NCI-H146 (cell line): ENCODE data around the gene FEM1B.
"Not testable (repeated sequence)": the region's sequence is repeated elsewhere in the genome, so short reads cannot be mapped to it uniquely, and the experiment has no call there.

ENCODE experiments used
- DNase-seq: peaks from one replicate; lab custom pipeline; 2025; lab: John Stamatoyannopoulos, UW

Gene FEM1B

DNA sequence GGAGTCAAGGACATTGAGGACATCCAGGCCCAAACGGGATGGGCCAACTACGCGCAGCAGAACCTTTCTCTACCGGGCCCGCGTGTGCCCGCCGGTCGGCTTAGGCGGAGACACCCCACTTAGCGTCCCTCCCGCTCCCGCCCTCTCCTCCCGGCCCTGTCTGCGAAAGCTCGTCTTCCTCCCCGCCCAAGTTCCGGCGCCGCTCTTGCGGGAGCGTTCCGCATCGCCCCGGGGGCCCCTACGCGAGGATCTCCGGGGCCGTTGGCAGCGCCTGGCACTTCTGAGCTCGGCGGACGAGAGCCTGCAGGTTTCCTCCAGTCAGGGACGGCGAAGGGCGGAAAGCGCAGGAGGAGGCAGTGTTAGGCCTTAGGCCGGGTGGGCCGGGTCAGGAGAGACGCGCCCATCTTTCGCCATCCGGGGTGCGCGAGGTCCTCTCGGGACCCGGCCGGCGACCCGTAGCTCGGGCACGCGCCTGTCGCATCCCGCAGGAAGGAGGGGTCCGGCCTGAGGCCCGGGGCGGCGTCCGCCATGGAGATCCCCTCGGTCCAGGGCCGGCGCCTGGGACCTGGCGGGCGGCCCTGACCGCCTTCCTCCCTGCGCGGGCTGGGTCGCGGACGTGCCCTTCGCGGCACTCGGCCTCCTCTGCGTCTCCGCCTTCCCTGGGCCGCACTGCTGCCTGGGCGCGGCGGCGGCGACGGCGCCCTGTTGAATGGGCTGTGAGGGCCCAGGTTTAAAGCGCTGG, at the start of gene FEM1B:
TSS of gene FEM1B (plus strand) at position 143 of the 742 bp plus-strand sequence. CDS start 673 bp downstream, outside the sequence.
- peak; percentile 88 for DNase-seq

DNA sequence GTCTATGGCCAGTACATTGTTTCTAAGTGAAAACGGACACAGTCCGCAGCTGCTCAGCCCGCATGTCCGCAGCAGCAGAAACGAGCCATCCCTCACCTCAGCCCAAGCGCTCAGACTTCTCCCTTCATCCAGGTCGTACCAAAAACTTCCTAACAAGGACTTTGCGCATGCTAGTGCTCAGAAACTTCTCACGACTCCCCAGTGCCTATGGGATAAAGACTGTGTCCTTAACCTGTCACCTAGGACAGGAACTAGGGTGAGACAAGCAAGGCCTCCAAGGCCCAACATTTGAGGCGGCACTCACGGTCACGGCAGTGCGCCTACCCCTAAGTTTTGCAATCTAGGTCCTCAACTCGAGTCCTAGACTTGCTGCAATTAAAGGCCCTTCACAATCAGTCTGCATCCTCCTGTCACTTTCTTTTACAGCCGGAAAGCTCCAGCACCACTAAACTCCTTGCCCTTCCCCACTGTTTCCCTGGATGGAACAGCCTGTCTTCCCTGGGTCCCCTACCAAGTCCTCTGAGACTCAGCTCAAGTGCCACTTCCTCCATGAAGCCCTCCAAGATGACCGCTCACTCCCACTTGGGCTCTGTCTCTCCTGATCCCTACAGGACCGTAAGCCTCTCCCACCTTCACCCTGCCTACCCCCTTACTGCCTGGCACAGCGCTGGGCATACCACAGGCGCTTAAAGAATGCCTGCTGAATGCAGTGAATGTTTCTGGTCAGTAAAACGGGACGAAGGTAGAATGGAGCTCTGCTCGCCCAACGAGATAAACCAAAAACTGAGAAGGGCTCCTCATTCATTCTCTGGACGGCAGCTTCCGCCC, 49.2 kb upstream of the FEM1B start:
- DNase-seq = peak; percentile 10

DNA sequence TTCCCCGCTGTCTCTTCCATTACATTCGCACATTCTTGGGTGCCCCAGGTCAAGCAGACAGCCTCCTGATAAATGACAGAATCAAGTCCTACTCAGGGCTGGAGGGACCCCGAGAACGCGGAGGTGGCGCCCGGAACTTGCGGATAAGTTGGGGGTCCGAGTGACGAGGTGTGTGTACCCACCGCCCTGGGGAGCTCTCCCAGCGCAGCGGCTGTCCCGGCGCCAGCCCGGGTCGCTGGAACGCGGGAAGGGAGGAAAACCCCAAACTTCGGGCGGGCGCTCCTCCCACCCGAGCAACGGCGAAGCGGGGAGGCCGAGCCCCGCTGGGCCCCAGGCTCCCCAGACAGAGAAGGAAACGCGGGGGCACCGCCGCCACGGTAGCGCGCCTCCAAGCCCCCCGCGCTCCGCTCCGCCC, 48.6 kb upstream of the FEM1B start:
- DNase-seq = no peak

DNA sequence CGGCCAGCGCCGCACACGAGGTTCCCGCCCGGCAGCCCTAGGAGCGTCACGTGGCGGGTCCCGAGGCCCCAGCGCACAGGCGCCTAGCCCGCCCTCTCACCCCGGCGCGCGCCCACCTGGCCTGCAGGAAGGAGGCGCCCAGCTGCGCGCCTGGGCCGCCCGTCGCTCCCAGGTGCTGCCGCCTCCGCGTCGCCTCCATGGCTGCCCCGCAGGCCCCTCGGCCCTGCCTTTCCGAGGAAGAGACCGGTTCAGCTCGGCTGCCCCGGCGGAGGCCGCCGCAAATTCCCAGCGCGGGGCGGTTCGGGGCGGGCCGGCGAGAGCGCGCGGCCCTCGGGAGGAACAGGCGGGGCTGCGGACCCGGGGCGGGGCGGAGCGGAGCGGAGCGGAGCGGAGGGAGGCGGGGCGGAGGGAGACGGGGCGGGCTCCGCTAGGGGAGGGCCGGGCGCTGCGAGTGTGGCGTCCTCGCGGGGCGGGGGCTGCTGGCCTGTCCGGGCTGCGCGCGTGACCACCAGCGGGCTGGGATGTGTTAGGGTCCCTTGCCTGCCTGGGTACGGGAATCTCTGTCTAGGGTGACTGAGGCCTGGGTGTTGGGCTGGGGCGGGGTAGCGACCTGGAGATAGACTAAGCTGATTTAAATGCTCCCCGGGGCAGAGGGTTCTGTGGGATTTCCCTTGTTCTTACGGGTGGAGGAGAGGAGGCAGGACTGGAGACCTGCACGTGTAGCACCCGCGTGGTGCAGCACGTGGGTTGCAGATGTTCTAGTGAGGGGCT, 48.0 kb upstream of the FEM1B start, which contains the start of gene CLN6:
TSS of gene CLN6 (minus strand) at position 343 of the 771 bp plus-strand sequence. CDS start at position 199, 144 bp downstream.
- peak; percentile 83 for DNase-seq

DNA sequence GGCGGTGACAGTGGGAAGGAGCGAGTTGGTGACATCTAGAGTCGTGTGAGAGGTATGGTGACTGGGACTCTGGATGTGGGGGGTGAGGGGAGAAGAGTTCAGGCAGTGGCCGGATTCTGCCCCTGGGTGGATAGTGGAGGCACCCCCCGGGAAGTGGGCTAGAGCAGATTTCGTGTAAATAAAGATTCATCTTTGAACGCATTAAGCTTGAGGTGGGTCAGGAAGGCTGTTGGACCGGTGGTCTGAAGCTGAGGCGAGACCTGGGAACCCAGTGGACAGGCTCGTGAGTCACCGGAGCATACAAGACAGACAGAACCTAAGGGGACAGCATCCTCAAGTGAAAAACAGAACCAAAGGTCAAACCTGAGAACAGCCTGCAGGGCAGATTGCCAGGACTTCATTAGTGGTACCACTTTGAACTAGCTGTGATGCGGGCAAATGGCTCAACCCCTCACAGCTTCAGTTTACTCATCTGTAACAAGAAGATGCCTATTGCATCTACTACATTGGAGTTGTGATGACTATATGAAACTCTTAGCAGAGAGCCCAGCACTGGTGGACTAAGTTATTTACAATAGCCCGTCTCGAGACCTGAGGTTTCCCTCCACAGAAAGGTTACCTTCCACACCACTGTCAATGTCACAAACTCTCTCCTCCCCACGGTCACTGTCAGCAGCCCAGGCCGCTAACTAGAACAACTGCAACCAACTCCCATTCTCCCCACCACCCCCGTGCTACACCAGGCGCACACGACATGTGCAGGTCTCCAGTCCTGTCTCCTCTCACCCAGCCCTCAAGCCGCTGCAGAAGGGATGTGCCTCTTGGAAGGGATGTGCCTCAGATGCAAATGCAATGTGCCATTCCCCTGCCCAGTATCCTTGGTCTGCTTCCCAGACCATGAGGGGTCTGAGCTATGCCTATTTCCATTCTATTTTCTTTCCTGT, 47.1 kb upstream of the FEM1B start:
- DNase-seq = no peak

DNA sequence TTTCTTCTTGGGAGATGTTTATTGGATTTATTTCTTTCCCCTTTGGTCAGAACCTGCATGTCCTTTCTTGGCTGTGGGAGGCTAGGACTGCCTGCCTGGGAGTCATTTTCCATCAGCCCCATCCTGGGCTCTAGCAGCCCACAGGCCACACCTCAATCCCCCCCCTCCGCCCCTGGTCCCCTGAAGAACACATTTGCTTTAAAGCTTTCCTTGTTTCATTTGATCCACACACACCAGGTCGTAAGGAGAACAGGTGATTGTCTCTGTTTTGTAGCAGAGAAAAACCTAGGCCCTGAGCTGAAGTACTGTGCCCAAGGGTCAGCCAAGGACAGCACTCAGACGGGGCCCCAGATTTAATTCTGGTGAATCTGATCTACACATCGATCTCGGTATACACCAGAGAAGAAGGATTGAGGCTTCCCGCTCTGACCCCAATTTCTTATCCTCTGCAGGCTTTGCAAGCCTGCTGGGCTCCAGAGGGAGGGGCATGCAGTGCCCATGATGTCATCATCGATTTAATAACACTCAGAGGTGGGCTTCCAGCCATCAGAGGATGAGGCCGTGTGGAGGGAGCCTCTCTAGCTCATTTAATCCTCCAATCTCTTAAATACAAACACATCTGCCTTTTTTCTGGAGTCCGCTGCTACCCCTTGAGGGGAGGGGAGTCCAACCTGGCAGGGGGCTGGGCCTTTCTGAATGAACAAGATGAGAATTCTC, 46.3 kb upstream of the FEM1B start:
- no peak for DNase-seq

DNA sequence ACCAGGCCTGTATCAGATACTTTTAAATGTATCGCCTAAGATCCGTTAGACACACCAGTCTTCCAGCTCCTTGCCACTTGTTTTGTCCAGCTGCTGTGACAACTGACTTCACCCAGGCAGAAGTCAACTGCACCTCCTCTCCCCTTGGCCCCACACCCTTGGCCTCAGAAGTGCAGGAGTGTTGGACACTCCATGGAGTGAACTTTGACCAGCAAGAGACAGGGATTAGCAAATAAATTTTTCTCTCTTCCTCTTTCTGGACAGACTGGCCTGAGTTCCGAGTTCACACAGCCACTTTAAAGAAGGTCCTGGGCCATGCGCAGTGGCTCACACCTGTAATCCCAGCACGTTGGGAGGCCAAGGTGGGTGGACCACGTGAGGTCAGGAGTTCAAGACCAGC, 45.1 kb upstream of the FEM1B start:
- no peak for DNase-seq

DNA sequence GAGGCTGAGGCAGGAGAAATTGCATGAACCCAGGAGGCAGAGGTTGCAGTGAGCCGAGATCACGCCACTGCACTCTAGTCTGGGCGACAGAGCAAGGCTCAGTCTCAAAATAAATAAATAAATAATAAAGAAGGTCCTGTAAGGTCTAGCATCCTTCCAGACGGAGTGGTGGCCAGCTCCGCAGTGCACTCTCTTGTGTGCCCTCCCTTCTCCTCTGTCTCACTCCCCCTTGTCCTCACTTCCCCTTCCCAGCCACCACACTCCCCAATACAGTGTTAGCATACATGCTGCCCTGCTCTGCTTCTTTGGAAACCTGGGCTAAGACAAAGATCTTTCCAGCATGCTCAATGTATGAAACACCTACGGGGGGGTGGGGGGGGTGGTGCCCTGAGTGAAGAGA, 44.6 kb upstream of the FEM1B start:
- no peak for DNase-seq

DNA sequence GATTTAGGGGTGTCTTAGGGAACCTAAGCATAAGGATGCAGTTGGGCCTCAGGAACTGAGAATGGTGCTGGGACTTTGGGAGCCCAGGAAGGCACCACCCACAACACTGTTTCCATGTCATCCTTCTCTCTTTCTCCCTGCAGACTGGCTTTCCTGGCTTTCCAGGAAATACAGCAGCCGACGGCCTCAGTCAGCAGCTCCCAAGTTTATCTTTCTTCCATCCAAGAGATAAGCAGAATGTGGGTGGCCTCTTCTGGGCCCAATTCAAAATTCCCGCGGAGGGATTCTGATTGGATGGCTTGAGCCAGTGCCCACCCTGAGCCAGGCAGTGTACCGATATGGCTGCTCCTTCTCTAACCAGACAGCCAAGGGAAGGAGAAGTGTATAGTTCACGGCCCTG, 43.5 kb upstream of the FEM1B start:
- DNase-seq = no peak

DNA sequence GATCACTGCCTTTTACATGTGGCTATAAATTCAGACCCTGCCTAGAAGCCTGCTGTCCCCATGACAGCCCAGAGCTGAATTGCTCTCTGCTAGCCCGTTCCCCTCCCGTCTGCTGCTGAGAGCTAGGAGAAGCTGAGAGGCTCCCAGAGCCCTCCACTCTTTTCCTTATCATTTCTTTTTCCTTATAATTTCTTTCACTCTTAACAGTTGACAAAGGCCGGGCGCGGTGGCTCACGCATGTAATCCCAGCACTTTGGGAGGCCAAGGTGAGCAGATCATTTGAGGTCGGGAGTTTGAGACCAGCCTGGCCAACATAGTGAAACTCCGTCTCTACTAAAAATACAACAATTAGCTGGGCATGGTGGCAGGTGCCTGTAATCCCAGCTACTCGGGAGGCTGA, 43.0 kb upstream of the FEM1B start:
- not testable (repeated sequence) for DNase-seq

DNA sequence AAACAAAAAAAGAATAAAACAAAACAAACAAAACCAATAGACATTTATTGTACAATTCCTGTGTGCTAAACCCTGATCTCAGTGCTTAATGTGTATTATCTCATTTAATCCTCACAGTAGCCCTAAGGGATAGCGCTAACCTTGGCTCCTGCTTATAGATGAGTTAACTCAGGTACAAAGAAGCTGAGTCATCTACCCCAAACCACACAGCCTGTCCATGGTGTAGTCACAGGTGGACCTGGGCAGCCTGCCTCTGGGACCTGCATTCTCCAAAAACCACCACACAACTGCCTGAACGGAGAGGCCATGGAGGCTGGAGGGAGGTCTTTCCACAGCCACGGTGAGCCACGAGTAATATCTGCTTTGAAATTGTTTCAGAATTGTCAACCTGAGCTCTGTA, 42.5 kb upstream of the FEM1B start:
- no peak for DNase-seq

DNA sequence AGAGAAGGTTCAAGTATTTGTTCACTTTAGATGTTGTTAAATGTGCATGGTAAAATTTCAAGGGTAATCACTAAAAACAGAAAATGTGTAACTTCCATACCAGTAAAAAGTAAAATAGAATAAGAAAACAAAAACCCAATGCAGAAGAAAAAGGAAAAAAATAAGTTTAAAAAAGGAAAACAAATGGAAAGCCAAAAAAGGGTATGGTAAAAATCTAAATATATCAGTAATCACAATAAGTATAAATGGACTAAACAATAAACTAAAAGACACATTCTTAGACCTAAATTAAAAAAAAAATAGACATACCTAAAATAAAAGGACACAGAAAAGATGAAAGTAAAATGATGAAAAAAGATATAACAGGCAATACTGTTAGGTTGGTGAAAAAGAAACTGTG, 38.5 kb upstream of the FEM1B start:
- DNase-seq = no peak

DNA sequence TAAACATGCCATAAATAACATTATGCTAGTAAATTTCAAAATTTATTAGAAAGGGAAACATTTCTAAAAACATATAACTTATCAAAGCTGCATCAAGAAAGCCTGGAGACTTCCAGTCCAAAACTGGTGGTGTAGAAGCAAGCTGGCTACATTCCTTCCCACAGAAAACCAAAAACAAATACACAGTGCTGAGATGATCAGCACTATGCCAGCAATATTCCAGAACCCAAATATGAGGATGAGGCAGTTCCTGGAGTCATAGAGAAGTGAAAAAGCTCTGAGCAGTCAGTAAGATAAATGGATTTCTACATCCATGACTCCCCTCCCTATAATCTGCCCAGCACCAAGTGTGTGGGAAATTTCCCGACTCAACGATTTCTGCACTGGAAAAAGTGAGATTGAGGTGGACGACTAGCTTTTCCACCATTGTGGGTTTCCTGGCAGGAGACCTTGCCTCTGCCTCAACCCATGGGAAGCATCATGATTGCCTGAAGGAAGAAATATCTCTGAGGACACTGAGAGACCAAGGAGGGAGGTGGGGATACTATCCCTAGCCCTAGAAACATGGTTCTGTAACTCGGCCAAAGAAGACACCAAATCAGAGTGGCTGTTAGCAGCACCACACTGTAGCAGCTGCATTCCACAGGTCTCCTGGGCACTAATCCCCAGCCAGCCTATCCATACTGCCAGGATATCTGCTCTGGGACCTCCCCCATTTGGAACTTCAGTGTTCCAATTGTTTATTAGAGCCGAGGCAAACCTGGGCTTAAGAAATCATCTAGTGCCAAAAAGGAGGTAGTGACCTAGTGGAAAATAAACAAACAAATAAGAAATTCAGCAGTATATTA, 36.2 kb upstream of the FEM1B start:
- no peak for DNase-seq

DNA sequence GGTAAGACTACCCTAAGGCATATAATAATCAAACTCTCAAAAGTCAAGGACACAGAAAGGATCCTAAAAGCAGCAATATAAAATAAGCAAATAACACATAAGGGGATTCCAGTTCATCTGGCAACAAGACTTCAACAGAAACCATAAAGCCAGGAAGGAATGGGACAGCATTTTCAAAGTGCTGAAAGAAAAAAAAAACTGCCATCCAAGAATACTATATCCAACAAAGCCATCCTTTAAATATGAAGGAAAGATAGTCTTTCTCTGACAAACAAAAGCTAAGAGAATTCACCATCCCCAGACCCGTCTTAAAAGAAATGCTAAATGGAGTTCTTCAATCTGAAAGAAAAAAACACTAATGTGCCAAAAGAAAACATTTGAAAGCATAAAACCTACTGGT, 33.3 kb upstream of the FEM1B start:
- DNase-seq = no peak

DNA sequence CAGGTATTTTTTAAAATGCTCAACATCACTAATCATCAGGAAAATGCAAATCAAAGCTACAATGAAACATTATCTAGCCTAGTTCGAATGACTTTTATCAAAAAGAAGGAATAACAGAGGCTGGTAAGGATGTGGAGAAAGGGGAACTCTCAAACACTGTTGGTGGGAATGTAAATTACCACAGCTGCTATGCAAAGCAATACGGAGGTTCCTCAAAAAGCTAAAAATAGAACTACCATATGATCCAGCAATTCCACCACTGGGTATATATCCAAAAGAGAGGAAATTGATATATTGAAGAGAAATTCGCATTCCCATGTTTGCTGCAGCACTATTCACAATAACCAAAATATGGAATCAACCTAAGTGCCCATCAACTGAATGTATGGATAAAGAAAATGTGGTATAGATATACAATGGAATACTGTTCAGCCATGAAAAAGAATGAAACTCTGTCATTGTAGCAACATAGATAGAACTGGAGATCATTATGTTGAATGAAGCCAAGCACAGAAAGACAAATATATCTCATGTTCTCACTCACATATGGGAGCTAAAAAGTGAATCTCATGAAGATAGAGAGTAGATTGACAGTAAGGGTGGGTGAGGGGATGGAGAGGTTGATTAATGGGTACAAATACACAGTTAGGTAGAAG, 28.4 kb upstream of the FEM1B start:
- no peak for DNase-seq

DNA sequence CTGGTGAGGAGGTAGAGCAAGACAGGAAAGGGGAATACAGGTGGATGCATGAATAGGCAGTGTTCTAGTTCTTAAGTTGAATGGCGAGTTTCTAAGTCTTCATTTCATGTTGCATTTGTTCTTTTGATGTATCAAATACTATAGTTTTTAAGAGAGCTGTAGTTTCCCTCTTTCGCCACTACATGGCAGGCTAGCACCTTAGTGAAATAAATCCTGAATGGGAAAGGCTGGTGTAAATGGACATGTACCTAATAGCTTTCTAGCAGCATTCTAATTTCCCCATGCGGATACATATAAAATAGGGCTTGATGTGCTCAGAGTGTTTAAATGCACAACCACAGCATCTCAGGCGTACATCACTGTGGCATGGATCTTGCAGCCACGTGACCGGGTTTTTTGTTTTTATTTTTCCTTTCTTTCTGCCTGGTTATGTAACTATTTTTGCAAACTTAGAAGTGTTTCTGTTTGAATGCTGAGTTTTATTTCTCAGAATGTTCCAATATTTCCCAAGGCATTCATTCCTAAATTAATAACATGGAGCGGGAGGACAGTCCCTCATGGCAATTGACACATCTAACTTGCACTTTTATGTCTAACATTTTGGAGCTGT, 24.5 kb upstream of the FEM1B start:
- peak; percentile 66 for DNase-seq

DNA sequence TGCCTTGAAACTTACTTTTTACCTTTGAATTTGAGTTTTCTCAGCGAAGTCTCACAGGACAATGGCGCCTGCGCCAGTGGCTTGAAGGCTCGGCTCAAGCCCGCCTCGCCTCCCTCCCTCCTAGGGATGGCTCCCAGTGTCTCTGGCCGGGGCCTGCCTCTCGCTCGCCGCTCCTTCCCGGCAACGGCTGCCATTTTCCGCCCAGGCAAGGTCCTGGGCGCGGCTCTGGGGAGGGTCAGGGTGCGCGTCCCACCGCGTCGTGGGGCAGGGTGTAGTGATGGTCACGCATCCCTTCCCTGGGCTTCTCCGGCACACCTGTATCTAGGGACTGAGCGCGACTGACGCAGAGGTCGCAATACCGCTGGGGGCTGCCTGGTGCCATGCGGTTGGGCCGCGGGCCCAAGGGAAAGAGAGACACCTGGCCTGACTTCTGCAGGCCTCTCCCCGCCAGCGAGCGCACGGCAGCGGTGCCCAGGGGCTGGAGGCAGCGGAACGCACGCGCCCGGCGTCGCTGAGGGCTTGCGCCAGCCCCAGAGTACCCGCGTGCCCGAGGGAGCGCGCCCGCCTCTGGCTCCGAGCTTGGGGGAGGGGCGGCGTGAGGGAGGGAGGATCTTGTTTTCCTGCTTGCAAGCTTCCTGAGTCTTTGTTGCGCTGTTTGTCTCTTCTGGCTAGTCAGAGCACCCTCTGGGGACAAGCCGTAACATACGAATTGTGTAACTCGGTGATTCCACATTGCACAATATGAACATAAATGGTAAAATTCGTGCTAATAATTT, 20.7 kb upstream of the FEM1B start:
- peak; percentile 88 for DNase-seq

DNA sequence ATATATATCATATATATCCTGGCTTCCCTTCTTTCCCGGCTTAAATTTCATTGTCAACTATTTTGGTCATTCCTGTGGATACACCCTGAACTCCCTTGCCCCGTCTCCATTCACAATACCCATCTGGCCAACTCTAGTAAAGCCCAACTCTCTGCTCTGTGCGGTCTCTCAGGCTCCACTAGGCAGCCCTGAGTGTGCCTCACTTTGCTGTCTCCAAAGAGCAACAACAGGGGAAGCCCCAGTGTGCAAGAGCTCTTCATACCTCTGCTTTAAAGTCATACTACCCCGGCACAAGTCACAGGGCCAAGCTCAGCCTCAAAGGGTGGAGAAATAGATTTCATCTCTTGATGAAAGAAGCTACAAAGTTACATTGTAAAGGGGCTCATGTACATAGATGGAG, 18.9 kb upstream of the FEM1B start:
- no peak for DNase-seq
